Activated CD8-positive, alpha-beta memory T cell treated with anti-CD3 and anti-CD28 coated beads for 48 hours (primary cell): ENCODE results near the gene MYF5.
"Not testable (repeated sequence)": the region's sequence is repeated elsewhere in the genome, so short reads cannot be mapped to it uniquely, and the experiment has no call there.

Experiments used
- DNase-seq, 3 experiments: peaks; one replicate each; pipeline ENCODE4 v3.0.0-alpha.2; 2020; ENCODE audit warnings: low read depth in 2 of 3, low spot score in 2 of 3

Gene MYF5

GRCh38 chr12:80716696-80717469, at the start of gene MYF5:
Gene MYF5 (plus strand): TSS chr12:80716912. CDS start chr12:80717064, 152 bp downstream.
- DNase-seq = no peak

GRCh38 chr12:80670214-80670613, 46.5 kb upstream of the MYF5 start:
- no peak for DNase-seq

- DNase-seq = not testable (repeated sequence)
These were observed 40.6 kb upstream of the MYF5 start for GRCh38 chr12:80676042-80676636.

- DNase-seq = no peak
These were observed 39.9 kb upstream of the MYF5 start for GRCh38 chr12:80676856-80677255.

GRCh38 chr12:80677994-80678393, 38.7 kb upstream of the MYF5 start:
- DNase-seq = no peak

GRCh38 chr12:80679346-80680131, 37.2 kb upstream of the MYF5 start:
- no peak for DNase-seq

- DNase-seq = no peak
These were observed 35.4 kb upstream of the MYF5 start for GRCh38 chr12:80681287-80681686.

GRCh38 chr12:80681786-80682185, 34.9 kb upstream of the MYF5 start:
- DNase-seq = no peak

- no peak for DNase-seq
These were observed 32.6 kb upstream of the MYF5 start for GRCh38 chr12:80684077-80684495.

GRCh38 chr12:80690090-80690489, 26.6 kb upstream of the MYF5 start:
- no peak for DNase-seq

GRCh38 chr12:80690513-80690912, 26.2 kb upstream of the MYF5 start:
- no peak for DNase-seq

GRCh38 chr12:80692114-80692513, 24.6 kb upstream of the MYF5 start:
- no peak for DNase-seq

- DNase-seq = no peak
These were observed 19.3 kb upstream of the MYF5 start for GRCh38 chr12:80697270-80697887.

- DNase-seq = no peak
These were observed 18.5 kb upstream of the MYF5 start for GRCh38 chr12:80698256-80698655.

- DNase-seq = no peak
These were observed 17.7 kb upstream of the MYF5 start for GRCh38 chr12:80698847-80699542.

- DNase-seq = no peak
These were observed 16.4 kb upstream of the MYF5 start for GRCh38 chr12:80700327-80700726.

GRCh38 chr12:80701388-80701787, 15.3 kb upstream of the MYF5 start:
- DNase-seq = no peak

GRCh38 chr12:80702889-80703805, 13.6 kb upstream of the MYF5 start:
- no peak for DNase-seq

GRCh38 chr12:80704420-80704819, 12.3 kb upstream of the MYF5 start:
- DNase-seq = no peak
